Immature natural killer cell (primary cell): ENCODE measurements around the gene ERCC6L. TPM values are rescaled to one million over a fixed set of nuclear protein-coding genes. Genes with fewer than 3 reads are reported as not detected.

Experiments
- DNase-seq, 3 donors: peaks; one replicate each; pipeline ENCODE4 v3.0.0; 2022; ENCODE audit warnings: mixed read lengths in 1 of 3
- H3K27ac Mint-ChIP-seq, 6 donors: one replicate each; pipeline ENCODE4 v1.8.0; 2020; ENCODE audit warnings: mixed read lengths in 6 of 6, mild to moderate bottlenecking in 5 of 6, inconsistent platforms in 4 of 6, moderate library complexity in 3 of 6
- H3K27me3 Mint-ChIP-seq, 3 donors: one replicate each; pipeline ENCODE4 v1.8.0; 2020 to 2021; ENCODE audit warnings: low read depth in 3 of 3, mild to moderate bottlenecking in 3 of 3, mixed read lengths in 3 of 3, moderate library complexity in 3 of 3, inconsistent platforms in 1 of 3
- H3K36me3 Mint-ChIP-seq, 3 donors: one replicate each; pipeline ENCODE4 v1.8.0; 2020; ENCODE audit warnings: mixed read lengths in 3 of 3, inconsistent platforms in 2 of 3, mild to moderate bottlenecking in 2 of 3
- H3K4me1 Mint-ChIP-seq, 2 donors: one replicate each; pipeline ENCODE4 v1.8.0; 2020; ENCODE audit warnings: inconsistent platforms in 2 of 2, mild to moderate bottlenecking in 2 of 2, mixed read lengths in 2 of 2, moderate library complexity in 1 of 2
- H3K4me3 Mint-ChIP-seq, 5 donors: one replicate each; pipeline ENCODE4 v1.8.0; 2020; ENCODE audit warnings: mild to moderate bottlenecking in 5 of 5, mixed read lengths in 5 of 5, inconsistent platforms in 3 of 5, moderate library complexity in 3 of 5
- H3K9me3 Mint-ChIP-seq, 6 donors: one replicate each; pipeline ENCODE4 v1.8.0; 2020; ENCODE audit warnings: mild to moderate bottlenecking in 6 of 6, mixed read lengths in 6 of 6, inconsistent platforms in 4 of 6, moderate library complexity in 3 of 6
- polyA plus RNA-seq, 3 donors: library from polyadenylated mRNA; unstranded; fragments of 300-500 nt; fragmentation: Illumina TruSeq; gene quantifications; one replicate each; pipeline ENCODE4 v1.2.3, GENCODE V29; 2021

The ERCC6L gene
- under 1 TPM; 0.21 to 0.68 (median 0.38) TPM for polyA plus RNA-seq

- Mint-ChIP-seq H3K4me3 (peak within 1 kb of the TSS; percentile 79 to 86 (median 84)), H3K27me3 (peaks cover 0 to 4% (median 3%) of the 10 kb centered on the region in 3 donors), H3K27ac (peak within 1 kb of the TSS in 5 of 6 donors; percentile 5 to 87 (median 50)), H3K4me1 (peaks cover 5 to 6% of the 10 kb centered on the region in 2 donors), H3K36me3 (peaks cover 0 to 4% (median 0%) of the 10 kb centered on the region in 3 donors), H3K9me3 (peaks cover 0 to 2% (median 0%) of the 10 kb centered on the region in 6 donors)
- DNase-seq, result peak; percentile 78 to 86 (median 81)
Observed at GRCh38 chrX:72238721-72239475, at the start of gene ERCC6L. ERCC6L (minus strand) TSS chrX:72239027; CDS start chrX:72238911, 116 bp downstream.

GRCh38 chrX:72282302-72282701 lies 43.5 kb upstream of the ERCC6L start:
- Mint-ChIP-seq H3K36me3 (no peaks in the 10 kb centered on the region), H3K27ac (no peak overlapping the region), H3K9me3 (no peaks in the 10 kb centered on the region), H3K27me3 (peaks cover 3 to 7% (median 5%) of the 10 kb centered on the region in 3 donors), H3K4me3 (no peak overlapping the region), H3K4me1 (peaks cover 0 to 2% of the 10 kb centered on the region in 2 donors)
- DNase-seq, result no peak

- H3K9me3 Mint-ChIP-seq, result no peaks in the 10 kb centered on the region
- H3K4me1 Mint-ChIP-seq, result peaks cover 12% of the 10 kb centered on the region in 2 donors
- no peak for DNase-seq
- H3K27me3 Mint-ChIP-seq, result peaks cover 3 to 5% (median 3%) of the 10 kb centered on the region in 3 donors
- H3K36me3 Mint-ChIP-seq, result peaks cover 0 to 4% (median 2%) of the 10 kb centered on the region in 3 donors
- H3K4me3 Mint-ChIP-seq, result no peak overlapping the region
- no peak overlapping the region for H3K27ac Mint-ChIP-seq
Observed at GRCh38 chrX:72280321-72280845, 41.6 kb upstream of the ERCC6L start.

- DNase-seq, result no peak
- Mint-ChIP-seq H3K27me3 (peaks cover 3 to 5% (median 3%) of the 10 kb centered on the region in 3 donors), H3K4me1 (peaks cover 39 to 50% of the 10 kb centered on the region in 2 donors), H3K27ac (peak overlapping the region; percentile 74 to 92 (median 90)), H3K4me3 (peak overlapping the region; percentile 84 to 94 (median 90)), H3K9me3 (no peaks in the 10 kb centered on the region), H3K36me3 (peaks cover 0 to 41% (median 36%) of the 10 kb centered on the region in 3 donors)
Observed at GRCh38 chrX:72276478-72276953, 37.7 kb upstream of the ERCC6L start.

- DNase-seq, result no peak
- H3K4me1 Mint-ChIP-seq, result peaks cover 41 to 53% of the 10 kb centered on the region in 2 donors
- H3K27me3 Mint-ChIP-seq, result peaks cover 0 to 3% (median 0%) of the 10 kb centered on the region in 3 donors
Observed at GRCh38 chrX:72274526-72274925, 35.7 kb upstream of the ERCC6L start.

GRCh38 chrX:72273718-72274117 lies 34.9 kb upstream of the ERCC6L start:
- peaks cover 0 to 48% (median 39%) of the 10 kb centered on the region in 3 donors for H3K36me3 Mint-ChIP-seq
- H3K4me3 Mint-ChIP-seq, result no peak overlapping the region
- peaks cover 0 to 3% (median 0%) of the 10 kb centered on the region in 3 donors for H3K27me3 Mint-ChIP-seq
- DNase-seq, result no peak
- no peaks in the 10 kb centered on the region for H3K9me3 Mint-ChIP-seq
- H3K4me1 Mint-ChIP-seq, result peaks cover 41 to 53% of the 10 kb centered on the region in 2 donors
- peak overlapping the region in 3 of 6 donors; percentile 2 to 25 (median 5) for H3K27ac Mint-ChIP-seq

More at GRCh38 chrX:72274526-72274925, 35.7 kb upstream of the ERCC6L start:
- H3K4me3 Mint-ChIP-seq, result peak overlapping the region in 1 of 5 donors; percentile 90
- no peaks in the 10 kb centered on the region for H3K9me3 Mint-ChIP-seq
- H3K36me3 Mint-ChIP-seq, result peaks cover 0 to 44% (median 39%) of the 10 kb centered on the region in 3 donors
- peak overlapping the region; percentile 54 to 92 (median 69) for H3K27ac Mint-ChIP-seq

GRCh38 chrX:72272868-72273267 lies 34.0 kb upstream of the ERCC6L start:
- peak overlapping the region in 3 of 6 donors; percentile 37 to 78 (median 61) for H3K27ac Mint-ChIP-seq
- H3K27me3 Mint-ChIP-seq, result peaks cover 0 to 3% (median 0%) of the 10 kb centered on the region in 3 donors
- H3K36me3 Mint-ChIP-seq, result peaks cover 2 to 51% (median 46%) of the 10 kb centered on the region in 3 donors
- H3K4me3 Mint-ChIP-seq, result no peak overlapping the region
- no peak for DNase-seq
- no peaks in the 10 kb centered on the region for H3K9me3 Mint-ChIP-seq
- peaks cover 41 to 53% of the 10 kb centered on the region in 2 donors for H3K4me1 Mint-ChIP-seq

- H3K27me3 Mint-ChIP-seq, result peaks cover 0 to 2% (median 0%) of the 10 kb centered on the region in 3 donors
- H3K4me3 Mint-ChIP-seq, result no peak overlapping the region
Observed at GRCh38 chrX:72271812-72272211, 33.0 kb upstream of the ERCC6L start.

GRCh38 chrX:72271091-72271788 lies 32.4 kb upstream of the ERCC6L start:
- Mint-ChIP-seq H3K9me3 (no peaks in the 10 kb centered on the region), H3K27me3 (peaks cover 0 to 2% (median 0%) of the 10 kb centered on the region in 3 donors), H3K4me1 (peaks cover 37 to 50% of the 10 kb centered on the region in 2 donors), H3K4me3 (no peak overlapping the region), H3K27ac (peak overlapping the region in 3 of 6 donors; percentile 19 to 79 (median 60)), H3K36me3 (peaks cover 4 to 54% (median 49%) of the 10 kb centered on the region in 3 donors)
- DNase-seq, result no peak

More at GRCh38 chrX:72271812-72272211, 33.0 kb upstream of the ERCC6L start:
- peaks cover 37 to 53% of the 10 kb centered on the region in 2 donors for H3K4me1 Mint-ChIP-seq
- DNase-seq, result no peak
- peak overlapping the region in 4 of 6 donors; percentile 14 to 79 (median 40) for H3K27ac Mint-ChIP-seq
- peaks cover 4 to 54% (median 49%) of the 10 kb centered on the region in 3 donors for H3K36me3 Mint-ChIP-seq
- no peaks in the 10 kb centered on the region for H3K9me3 Mint-ChIP-seq

GRCh38 chrX:72270316-72270866 lies 31.6 kb upstream of the ERCC6L start:
- Mint-ChIP-seq H3K4me1 (peaks cover 29 to 41% of the 10 kb centered on the region in 2 donors), H3K27ac (peak overlapping the region in 4 of 6 donors; percentile 13 to 71 (median 38)), H3K27me3 (peaks cover 0 to 2% (median 0%) of the 10 kb centered on the region in 3 donors), H3K36me3 (peaks cover 4 to 53% (median 46%) of the 10 kb centered on the region in 3 donors), H3K4me3 (no peak overlapping the region), H3K9me3 (no peaks in the 10 kb centered on the region)
- DNase-seq, result no peak

- Mint-ChIP-seq H3K27ac (peak overlapping the region in 5 of 6 donors; percentile 46 to 81 (median 75)), H3K27me3 (peaks cover 0 to 2% (median 0%) of the 10 kb centered on the region in 3 donors)
Observed at GRCh38 chrX:72269671-72270251, 30.9 kb upstream of the ERCC6L start.

GRCh38 chrX:72268597-72269365 lies 30.0 kb upstream of the ERCC6L start:
- peaks cover 14 to 25% of the 10 kb centered on the region in 2 donors for H3K4me1 Mint-ChIP-seq

More at GRCh38 chrX:72269671-72270251, 30.9 kb upstream of the ERCC6L start:
- Mint-ChIP-seq H3K4me3 (no peak overlapping the region), H3K36me3 (peaks cover 4 to 50% (median 40%) of the 10 kb centered on the region in 3 donors), H3K4me1 (peaks cover 23 to 35% of the 10 kb centered on the region in 2 donors), H3K9me3 (no peaks in the 10 kb centered on the region)
- DNase-seq, result no peak

More at GRCh38 chrX:72268597-72269365, 30.0 kb upstream of the ERCC6L start:
- no peak for DNase-seq
- H3K27ac Mint-ChIP-seq, result peak overlapping the region in 2 of 6 donors; percentile 0 to 24
- H3K27me3 Mint-ChIP-seq, result peaks cover 0 to 2% (median 0%) of the 10 kb centered on the region in 3 donors
- H3K9me3 Mint-ChIP-seq, result no peaks in the 10 kb centered on the region
- H3K36me3 Mint-ChIP-seq, result peaks cover 4 to 40% (median 31%) of the 10 kb centered on the region in 3 donors
- H3K4me3 Mint-ChIP-seq, result no peak overlapping the region
